Stimulated activated CD4-positive, alpha-beta T cell treated with anti-CD3 and anti-CD28 coated beads, TNF-alpha, amount 100 ng/mL, for 48 hours (primary cell): ENCODE data around the gene HLA-C.
"Not testable (repeated sequence)": the region's sequence is repeated elsewhere in the genome, so short reads cannot be mapped to it uniquely, and the experiment has no call there.

Experiments used
- DNase-seq, 3 donors: peaks; one replicate each; pipeline ENCODE4 v3.0.0-alpha.2; 2020; ENCODE audit warnings: low read depth in 3 of 3

HLA-C gene

GRCh38 chr6:31270788-31271640 lies 878 bp downstream of the HLA-C start:
- peak in 2 of 3 donors; percentile 47 to 52 for DNase-seq

GRCh38 chr6:31268836-31269235 lies 3.1 kb downstream of the HLA-C start:
- DNase-seq: no peak

GRCh38 chr6:31268369-31268765 lies 3.5 kb downstream of the HLA-C start:
- DNase-seq: no peak

GRCh38 chr6:31267651-31268368 lies 4.1 kb downstream of the HLA-C start:
- DNase-seq: no peak

- no peak for DNase-seq
These were observed 5.1 kb downstream of the HLA-C start for GRCh38 chr6:31266567-31267360.

- no peak for DNase-seq
These were observed 6.0 kb downstream of the HLA-C start for GRCh38 chr6:31265926-31266325.

GRCh38 chr6:31263346-31263933 lies 8.5 kb downstream of the HLA-C start:
- DNase-seq: not testable (repeated sequence)

GRCh38 chr6:31259995-31260394 lies 11.9 kb downstream of the HLA-C start:
- DNase-seq: not testable (repeated sequence)

- no peak for DNase-seq
These were observed 19.3 kb downstream of the HLA-C start for GRCh38 chr6:31252625-31253024.

GRCh38 chr6:31251261-31251660 lies 20.6 kb downstream of the HLA-C start:
- DNase-seq: no peak

- no peak for DNase-seq
These were observed 22.7 kb downstream of the HLA-C start for GRCh38 chr6:31249184-31249583.

GRCh38 chr6:31247813-31248212 lies 24.1 kb downstream of the HLA-C start:
- no peak for DNase-seq

GRCh38 chr6:31246051-31246521 lies 25.8 kb downstream of the HLA-C start:
- DNase-seq: no peak

GRCh38 chr6:31243508-31243907 lies 28.4 kb downstream of the HLA-C start:
- DNase-seq: no peak

GRCh38 chr6:31239854-31240253 lies 32.0 kb downstream of the HLA-C start:
- DNase-seq: no peak

GRCh38 chr6:31234101-31234500 lies 37.8 kb downstream of the HLA-C start:
- DNase-seq: not testable (repeated sequence)

- no peak for DNase-seq
These were observed 43.4 kb downstream of the HLA-C start for GRCh38 chr6:31228476-31228875.

- DNase-seq: no peak
These were observed 44.7 kb downstream of the HLA-C start for GRCh38 chr6:31227143-31227542.

- DNase-seq: no peak
These were observed 46.2 kb downstream of the HLA-C start for GRCh38 chr6:31225735-31226134.

GRCh38 chr6:31222496-31222895 lies 49.4 kb downstream of the HLA-C start:
- no peak for DNase-seq
